ENCODE data around the gene KPNA3.
A peak's percentile ranks its signal among the peaks of the same experiment; 100 is the strongest.
"Not testable (repeated sequence)": the region's sequence is repeated elsewhere in the genome, so short reads cannot be mapped to it uniquely, and the experiment has no call there.

Gene KPNA3

GRCh38 chr13:49810567-49811526 lies 18.4 kb upstream of the KPNA3 start:
- no peak for FAIRE-seq
- peak; percentile 34 for DNase-seq (ENCODE audit: low spot score)

- no peak for DNase-seq (ENCODE audit: low spot score)
- FAIRE-seq = no peak
These were observed 15.2 kb upstream of the KPNA3 start for GRCh38 chr13:49807681-49808080.

- FAIRE-seq = no peak
- no peak for DNase-seq (ENCODE audit: low spot score)
These were observed 13.6 kb upstream of the KPNA3 start for GRCh38 chr13:49806126-49806536.

GRCh38 chr13:49803047-49803446 lies 10.6 kb upstream of the KPNA3 start:
- not testable (repeated sequence) for DNase-seq (ENCODE audit: low spot score); FAIRE-seq

GRCh38 chr13:49802426-49802825 lies 9.9 kb upstream of the KPNA3 start:
- DNase-seq (ENCODE audit: low spot score) (no peak), FAIRE-seq (no peak)

- no peak for DNase-seq (ENCODE audit: low spot score)
These were observed 552 bp downstream of the KPNA3 start for GRCh38 chr13:49791711-49792549.

GRCh38 chr13:49791315-49791710 lies 1.2 kb downstream of the KPNA3 start:
- DNase-seq (ENCODE audit: low spot score) (no peak), FAIRE-seq (no peak)

More at GRCh38 chr13:49791711-49792549, 552 bp downstream of the KPNA3 start:
- no peak for FAIRE-seq

- FAIRE-seq = no peak
- DNase-seq (ENCODE audit: low spot score) = no peak
These were observed 2.5 kb downstream of the KPNA3 start for GRCh38 chr13:49789968-49790367.

GRCh38 chr13:49786401-49787008 lies 6.0 kb downstream of the KPNA3 start:
- no peak for DNase-seq (ENCODE audit: low spot score)
- no peak for FAIRE-seq

- DNase-seq (ENCODE audit: low spot score) (no peak), FAIRE-seq (no peak)
These were observed 7.5 kb downstream of the KPNA3 start for GRCh38 chr13:49784886-49785570.

- DNase-seq (ENCODE audit: low spot score) (no peak), FAIRE-seq (no peak)
These were observed 8.6 kb downstream of the KPNA3 start for GRCh38 chr13:49783865-49784264.

- FAIRE-seq = no peak
- DNase-seq (ENCODE audit: low spot score) = no peak
These were observed 9.7 kb downstream of the KPNA3 start for GRCh38 chr13:49782784-49783183.

GRCh38 chr13:49781806-49782205 lies 10.7 kb downstream of the KPNA3 start:
- FAIRE-seq (no peak), DNase-seq (ENCODE audit: low spot score) (no peak)

- DNase-seq (ENCODE audit: low spot score) = no peak
These were observed 12.8 kb downstream of the KPNA3 start for GRCh38 chr13:49779721-49780120.

GRCh38 chr13:49777746-49778614 lies 14.5 kb downstream of the KPNA3 start:
- DNase-seq (ENCODE audit: low spot score) = no peak
- FAIRE-seq = no peak

More at GRCh38 chr13:49779721-49780120, 12.8 kb downstream of the KPNA3 start:
- FAIRE-seq = no peak

- DNase-seq (ENCODE audit: low spot score) (no peak), FAIRE-seq (no peak)
These were observed 15.6 kb downstream of the KPNA3 start for GRCh38 chr13:49776871-49777270.

GRCh38 chr13:49774376-49775005 lies 18.0 kb downstream of the KPNA3 start:
- DNase-seq (ENCODE audit: low spot score) (no peak), FAIRE-seq (no peak)

GRCh38 chr13:49772828-49773227 lies 19.7 kb downstream of the KPNA3 start:
- DNase-seq (ENCODE audit: low spot score) = no peak
- no peak for FAIRE-seq

GRCh38 chr13:49761811-49762210 lies 30.7 kb downstream of the KPNA3 start:
- not testable (repeated sequence) for FAIRE-seq; DNase-seq (ENCODE audit: low spot score)

GRCh38 chr13:49760558-49760957 lies 31.9 kb downstream of the KPNA3 start:
- FAIRE-seq = no peak
- DNase-seq (ENCODE audit: low spot score) = no peak

All from RCC 7860 (cell line).